OCI-LY7 (cell line): ENCODE results near the gene LRBA.
"Not testable (repeated sequence)": the region's sequence is repeated elsewhere in the genome, so short reads cannot be mapped to it uniquely, and the experiment has no call there.

Source experiments
- CTCF ChIP-seq: fragments of 200-600 bp; sonication (generic); conservative IDR thresholded peaks from 2 replicates; pipeline ENCODE4 v1.5.1; 2014; ENCODE audit warnings: mild to moderate bottlenecking, antibody characterized with exemption, low read length, moderate library complexity, mixed read lengths
- EZH2phosphoT487 ChIP-seq: fragments of 200-600 bp; sonication (generic); IDR thresholded peaks from 2 replicates; pipeline ENCODE4 v1.6.1; 2018; ENCODE audit warnings: low read depth, borderline replicate concordance, mild to moderate bottlenecking, mixed run types, antibody characterized with exemption, low read length, moderate library complexity, mixed read lengths

GRCh38 chr4:151029006-151029405 lies 13.9 kb upstream of the LRBA start:
- TF ChIP-seq CTCF, EZH2phosphoT487: not testable (repeated sequence)
